Caco-2 (cell line): ENCODE data around the gene CERS6. TPM values are rescaled to one million over a fixed set of nuclear protein-coding genes. Genes with fewer than 3 reads are reported as not detected.
A peak's percentile ranks its signal among the peaks of the same experiment; 100 is the strongest.

Experiments
- BruUV-seq: library from RNA; stranded (reverse); fragments of 400-500 nt; replicated peaks from 2 replicates; lab custom pipeline; 2021; lab: Mats Ljungman, UMichigan
- CTCF ChIA-PET: fragments of 300-600 bp; sonication (Branson Sonifier 250); formaldehyde crosslinking; loops from one replicate; lab custom pipeline; 2022; ENCODE audit warnings: antibody characterized with exemption; lab: Charles Lee
- POLR2A ChIA-PET: fragments of 300-600 bp; sonication (Branson Sonifier 250); formaldehyde crosslinking; loops from one replicate; lab custom pipeline; 2022; ENCODE audit warnings: antibody characterized with exemption; lab: Charles Lee
- DNase-seq, 2 experiments: peaks; one replicate each; pipeline versions ENCODE4 v3.0.0 to v3.0.0-alpha.2; 2020 to 2022
- H3K27me3 ChIP-seq: replicated peaks from 2 replicates; pipeline ENCODE4 v1.6.0; 2011; ENCODE audit warnings: low read length; ENCODE audit not compliant: control insufficient read depth, insufficient read depth
- H3K36me3 ChIP-seq: 2 replicates; pipeline ENCODE4 v1.5.1; 2011; ENCODE audit warnings: low read length; ENCODE audit not compliant: control insufficient read depth, insufficient read depth
- H3K4me1 ChIP-seq: fragments of 250-450 bp; sonication (Bioruptor Pico); 2 replicates; pipeline ENCODE4 v1.5.1; 2020; ENCODE audit warnings: mild to moderate bottlenecking
- H3K4me3 ChIP-seq: 2 replicates; pipeline ENCODE4 v1.5.1; 2011; ENCODE audit warnings: low read depth, mild to moderate bottlenecking, control low read depth, low read length
- H3K9me3 ChIP-seq: fragments of 250-450 bp; sonication (Bioruptor Pico); 2 replicates; pipeline ENCODE4 v1.5.1; 2020; ENCODE audit warnings: mild to moderate bottlenecking, moderate library complexity
- H3K27ac Mint-ChIP-seq: one replicate; pipeline ENCODE4 v1.8.0; 2022; ENCODE audit warnings: mixed read lengths; ENCODE audit not compliant: unreplicated experiment
- H3K27me3 Mint-ChIP-seq: one replicate; pipeline ENCODE4 v1.8.0; 2022; ENCODE audit warnings: mixed read lengths; ENCODE audit not compliant: insufficient read depth, unreplicated experiment
- H3K36me3 Mint-ChIP-seq: one replicate; pipeline ENCODE4 v1.8.0; 2022; ENCODE audit warnings: mild to moderate bottlenecking, mixed read lengths; ENCODE audit not compliant: insufficient read depth, unreplicated experiment
- H3K4me1 Mint-ChIP-seq: one replicate; pipeline ENCODE4 v1.8.0; 2022; ENCODE audit warnings: low read depth, mixed read lengths; ENCODE audit not compliant: unreplicated experiment
- H3K4me3 Mint-ChIP-seq: one replicate; pipeline ENCODE4 v1.8.0; 2022; ENCODE audit warnings: mild to moderate bottlenecking, moderate library complexity, mixed read lengths; ENCODE audit not compliant: unreplicated experiment
- H3K9me3 Mint-ChIP-seq: one replicate; pipeline ENCODE4 v1.8.0; 2022; ENCODE audit warnings: mixed read lengths; ENCODE audit not compliant: unreplicated experiment
- intact Hi-C: fragments of 100-400 bp; cut with micrococcal nuclease; formaldehyde crosslinking; loops from one replicate; pipeline ENCODE4 v1.10.0; 2022; ENCODE audit not compliant: unreplicated experiment
- total RNA-seq: library from RNA; stranded (reverse); gene quantifications from 2 replicates; pipeline ENCODE4 v1.2.3, GENCODE V29; 2022
- TF ChIP-seq, protein P1 (sequence below), 2 experiments: fragments of 200-600 bp in 1 of 2; IDR thresholded peaks; 1 replicate in 1 of 2; 2 replicates in 1 of 2; pipeline versions ENCODE4 v1.5.1 to v1.8.0; 2011 to 2022; ENCODE audit warnings: antibody characterized with exemption in 1 of 2, control low read depth in 1 of 2, inconsistent platforms in 1 of 2, low read depth in 1 of 2, low read length in 1 of 2, mild to moderate bottlenecking in 1 of 2, moderate library complexity in 1 of 2; ENCODE audit not compliant: insufficient read depth in 1 of 2, severe bottlenecking in 1 of 2, unreplicated experiment in 1 of 2

The CERS6 gene
- total RNA-seq, 1 experiment from 2014 or later = 32.7 TPM

DNA sequence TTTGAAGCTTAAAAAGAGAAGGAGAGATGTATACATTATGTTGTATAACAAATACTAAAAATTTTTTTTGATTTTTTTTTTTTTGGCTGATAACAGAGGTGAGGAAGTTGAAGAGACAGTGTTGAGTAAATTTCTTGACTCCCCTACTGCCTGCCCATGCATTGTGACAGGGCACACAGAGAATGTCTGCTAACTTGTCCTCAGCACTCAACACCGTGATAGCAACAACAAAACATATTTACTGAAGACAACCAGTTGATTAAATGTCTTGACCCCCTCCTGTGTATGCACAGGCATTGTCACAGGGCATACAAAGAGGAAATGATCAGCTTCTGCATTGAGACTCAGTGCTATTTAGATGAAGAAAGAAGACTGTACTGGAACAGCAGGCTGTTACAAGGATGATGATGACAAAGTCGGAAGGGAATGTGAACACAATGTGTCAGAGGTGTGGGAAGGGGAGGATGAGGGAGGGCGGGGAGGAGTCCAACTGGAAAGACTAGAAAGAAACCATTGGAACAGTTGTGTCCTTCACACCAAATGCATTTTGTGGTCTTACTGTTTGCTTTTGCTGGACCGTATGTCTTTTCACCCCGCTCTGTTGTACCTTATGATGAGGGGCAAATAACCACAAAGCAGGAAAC, 89.5 kb downstream of the CERS6 start:
- H3K9me3 ChIP-seq = no peaks in the 10 kb centered on the region
- Mint-ChIP-seq H3K9me3 (no peaks in the 10 kb centered on the region), H3K36me3 (no peaks in the 10 kb centered on the region), H3K4me1 (peaks cover 31% of the 10 kb centered on the region), H3K27ac (no peak overlapping the region), H3K27me3 (no peaks in the 10 kb centered on the region), H3K4me3 (no peak overlapping the region)
- no peak overlapping the region for H3K4me3 ChIP-seq
- H3K27me3 ChIP-seq = no peaks in the 10 kb centered on the region
- TF ChIP-seq, protein P1, sequence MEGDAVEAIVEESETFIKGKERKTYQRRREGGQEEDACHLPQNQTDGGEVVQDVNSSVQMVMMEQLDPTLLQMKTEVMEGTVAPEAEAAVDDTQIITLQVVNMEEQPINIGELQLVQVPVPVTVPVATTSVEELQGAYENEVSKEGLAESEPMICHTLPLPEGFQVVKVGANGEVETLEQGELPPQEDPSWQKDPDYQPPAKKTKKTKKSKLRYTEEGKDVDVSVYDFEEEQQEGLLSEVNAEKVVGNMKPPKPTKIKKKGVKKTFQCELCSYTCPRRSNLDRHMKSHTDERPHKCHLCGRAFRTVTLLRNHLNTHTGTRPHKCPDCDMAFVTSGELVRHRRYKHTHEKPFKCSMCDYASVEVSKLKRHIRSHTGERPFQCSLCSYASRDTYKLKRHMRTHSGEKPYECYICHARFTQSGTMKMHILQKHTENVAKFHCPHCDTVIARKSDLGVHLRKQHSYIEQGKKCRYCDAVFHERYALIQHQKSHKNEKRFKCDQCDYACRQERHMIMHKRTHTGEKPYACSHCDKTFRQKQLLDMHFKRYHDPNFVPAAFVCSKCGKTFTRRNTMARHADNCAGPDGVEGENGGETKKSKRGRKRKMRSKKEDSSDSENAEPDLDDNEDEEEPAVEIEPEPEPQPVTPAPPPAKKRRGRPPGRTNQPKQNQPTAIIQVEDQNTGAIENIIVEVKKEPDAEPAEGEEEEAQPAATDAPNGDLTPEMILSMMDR (IDR thresholded peaks at IDR 0.05; ENCODE audit: insufficient read depth in 1 of 2, low read depth in 1 of 2, low read length in 1 of 2, severe bottlenecking in 1 of 2, unreplicated experiment in 1 of 2) = no peak
- intact Hi-C loops = no loop called here
- no TSS peak for BruUV-seq
- no peaks in the 10 kb centered on the region for H3K36me3 ChIP-seq
- H3K4me1 ChIP-seq = peaks cover 18% of the 10 kb centered on the region
- CTCF ChIA-PET = no interaction called here
- DNase-seq = peak in 1 of 2 experiments; percentile 45
- POLR2A ChIA-PET = no interaction called here

DNA sequence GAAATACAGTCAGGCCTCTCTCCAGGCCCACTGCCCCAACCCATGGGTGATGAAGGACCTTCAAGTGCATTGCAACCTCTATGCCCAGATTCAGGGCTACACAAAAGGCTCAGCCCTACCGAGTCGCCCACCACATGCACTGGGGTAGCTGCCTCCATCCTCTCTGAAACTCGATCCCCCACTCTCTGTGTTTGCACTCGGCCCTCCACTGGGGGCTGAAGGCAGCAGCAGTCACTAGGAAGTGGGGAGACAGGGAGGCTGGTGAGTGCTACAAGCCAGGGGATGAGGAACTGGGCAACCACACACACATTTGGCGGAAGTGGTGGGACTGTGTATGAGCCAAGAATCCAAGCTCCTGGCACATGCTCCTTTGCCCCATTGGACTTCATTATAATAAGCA, 94.6 kb downstream of the CERS6 start:
- H3K27ac Mint-ChIP-seq = no peak overlapping the region
- peaks cover 12% of the 10 kb centered on the region for H3K4me1 Mint-ChIP-seq
- intact Hi-C loops = loop anchor here (5.0 kb wide), 1 partner anchor 93 kb away; the partner anchor contains the start of gene CERS6
- DNase-seq = no peak
- H3K4me1 ChIP-seq = peaks cover 15% of the 10 kb centered on the region
- POLR2A ChIA-PET = no interaction called here
- no peaks in the 10 kb centered on the region for H3K9me3 ChIP-seq
- no peaks in the 10 kb centered on the region for H3K27me3 Mint-ChIP-seq
- CTCF ChIA-PET = no interaction called here
- H3K4me3 Mint-ChIP-seq = no peak overlapping the region
- no peaks in the 10 kb centered on the region for H3K27me3 ChIP-seq
- no peak overlapping the region for H3K4me3 ChIP-seq
- H3K36me3 Mint-ChIP-seq = no peaks in the 10 kb centered on the region
- no peaks in the 10 kb centered on the region for H3K9me3 Mint-ChIP-seq
- H3K36me3 ChIP-seq = no peaks in the 10 kb centered on the region
- BruUV-seq = no TSS peak
- TF ChIP-seq, protein P1 (IDR thresholded peaks at IDR 0.05; ENCODE audit: insufficient read depth in 1 of 2, low read depth in 1 of 2, low read length in 1 of 2, severe bottlenecking in 1 of 2, unreplicated experiment in 1 of 2) = no peak

DNA sequence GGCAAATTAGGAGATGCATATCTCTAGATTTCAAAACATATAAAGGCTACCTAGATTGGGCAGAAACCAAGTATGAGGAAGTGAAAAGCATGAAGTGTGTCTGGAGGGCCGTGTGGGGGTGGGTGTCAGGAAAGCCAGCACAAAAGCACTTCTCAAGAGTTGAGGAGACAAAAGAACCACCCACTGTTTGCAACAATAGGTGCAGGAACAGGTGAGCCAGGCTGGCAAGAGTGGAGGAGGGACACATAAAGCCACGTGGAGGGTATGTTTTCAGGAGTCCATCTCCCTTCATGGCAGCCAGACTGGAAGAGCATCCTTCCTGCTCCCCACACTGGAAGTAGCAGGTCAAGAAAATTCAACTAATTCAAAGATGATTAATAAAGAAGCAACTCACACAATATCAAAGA, 96.4 kb downstream of the CERS6 start:
- POLR2A ChIA-PET = no interaction called here
- no peak for DNase-seq
- H3K27ac Mint-ChIP-seq = no peak overlapping the region
- H3K27me3 Mint-ChIP-seq = no peaks in the 10 kb centered on the region
- no TSS peak for BruUV-seq
- Histone ChIP-seq H3K4me1 (peaks cover 12% of the 10 kb centered on the region), H3K9me3 (no peaks in the 10 kb centered on the region), H3K36me3 (no peaks in the 10 kb centered on the region), H3K27me3 (no peaks in the 10 kb centered on the region), H3K4me3 (no peak overlapping the region)
- H3K36me3 Mint-ChIP-seq = no peaks in the 10 kb centered on the region
- CTCF ChIA-PET = no interaction called here
- H3K4me1 Mint-ChIP-seq = peaks cover 7% of the 10 kb centered on the region
- intact Hi-C loops = loop anchor here (5.0 kb wide), 1 partner anchor 95 kb away; the partner anchor contains the start of gene CERS6
- H3K9me3 Mint-ChIP-seq = no peaks in the 10 kb centered on the region
- TF ChIP-seq, protein P1 (IDR thresholded peaks at IDR 0.05; ENCODE audit: insufficient read depth in 1 of 2, low read depth in 1 of 2, low read length in 1 of 2, severe bottlenecking in 1 of 2, unreplicated experiment in 1 of 2) = no peak
- no peak overlapping the region for H3K4me3 Mint-ChIP-seq
